ENCODE measurements around the gene FERMT3. TPM values are rescaled to one million over a fixed set of nuclear protein-coding genes. Genes with fewer than 3 reads are reported as not detected.

FERMT3 gene
- total and polyA plus RNA-seq, 4 donors, result 3.4 to 47.2 (median 9.7) TPM

GRCh38 chr11:64233913-64234586 is 27.5 kb downstream of the FERMT3 start, which contains the start of gene VEGFB (continued):
- TF ChIP-seq, protein P1, sequence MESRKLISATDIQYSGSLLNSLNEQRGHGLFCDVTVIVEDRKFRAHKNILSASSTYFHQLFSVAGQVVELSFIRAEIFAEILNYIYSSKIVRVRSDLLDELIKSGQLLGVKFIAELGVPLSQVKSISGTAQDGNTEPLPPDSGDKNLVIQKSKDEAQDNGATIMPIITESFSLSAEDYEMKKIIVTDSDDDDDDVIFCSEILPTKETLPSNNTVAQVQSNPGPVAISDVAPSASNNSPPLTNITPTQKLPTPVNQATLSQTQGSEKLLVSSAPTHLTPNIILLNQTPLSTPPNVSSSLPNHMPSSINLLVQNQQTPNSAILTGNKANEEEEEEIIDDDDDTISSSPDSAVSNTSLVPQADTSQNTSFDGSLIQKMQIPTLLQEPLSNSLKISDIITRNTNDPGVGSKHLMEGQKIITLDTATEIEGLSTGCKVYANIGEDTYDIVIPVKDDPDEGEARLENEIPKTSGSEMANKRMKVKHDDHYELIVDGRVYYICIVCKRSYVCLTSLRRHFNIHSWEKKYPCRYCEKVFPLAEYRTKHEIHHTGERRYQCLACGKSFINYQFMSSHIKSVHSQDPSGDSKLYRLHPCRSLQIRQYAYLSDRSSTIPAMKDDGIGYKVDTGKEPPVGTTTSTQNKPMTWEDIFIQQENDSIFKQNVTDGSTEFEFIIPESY (IDR thresholded peaks at IDR 0.05), result no peak
- TF ChIP-seq REST (IDR thresholded peaks at IDR 0.05) (no peak), NR2F2 (IDR thresholded peaks at IDR 0.05) (no peak)

GRCh38 chr11:64234647-64235379 is 28.3 kb downstream of the FERMT3 start:
- DNase-seq (ENCODE audit: low spot score), result no peak
- WGBS, result 1% methylated on average over 80 of the region's 80 CpGs
- no peaks in the 10 kb centered on the region for H3K36me3 ChIP-seq (ENCODE audit: control insufficient read depth in 4 of 4, insufficient read depth in 3 of 4, low read depth in 1 of 4, low read length in 3 of 4)
- H3K27me3 ChIP-seq (ENCODE audit: control insufficient read depth in 4 of 4, insufficient read depth in 4 of 4, low read length in 3 of 4), result no peaks in the 10 kb centered on the region
- H3K9ac ChIP-seq (ENCODE audit: low read depth in 1 of 2, low read length in 2 of 2), result no peak overlapping the region
- peaks cover 21 to 50% (median 36%) of the 10 kb centered on the region in 4 donors for H3K4me1 ChIP-seq (ENCODE audit: control insufficient read depth in 4 of 4, insufficient read depth in 4 of 4, low read length in 3 of 4)
- H3K4me3 ChIP-seq (ENCODE audit: low read depth in 1 of 3, low read length in 3 of 3), result peak overlapping the region in 2 of 3 donors; percentile 44 to 75
- no peaks in the 10 kb centered on the region for H3K9me3 ChIP-seq (ENCODE audit: control insufficient read depth in 4 of 4, low read length in 3 of 4)
- TF ChIP-seq, protein P1 (IDR thresholded peaks at IDR 0.05), result no peak
- TF ChIP-seq FOXA1 (IDR thresholded peaks at IDR 0.05) (no peak), GABPA (IDR thresholded peaks at IDR 0.05 in 1 of 2, conservative IDR thresholded peaks at IDR 0.05 in 1 of 2) (no peak), HNF4G (IDR thresholded peaks at IDR 0.05) (no peak), HNF4A (conservative IDR thresholded peaks at IDR 0.05) (no peak), REST (IDR thresholded peaks at IDR 0.05) (no peak), RAD21 (IDR thresholded peaks at IDR 0.05) (no peak), SP1 (IDR thresholded peaks at IDR 0.05) (no peak), RXRA (IDR thresholded peaks at IDR 0.05) (no peak), JUND (IDR thresholded peaks at IDR 0.05) (no peak), CTCF (IDR thresholded peaks at IDR 0.05; ENCODE audit: low read depth, low read length, missing input control) (no peak), FOXA2 (IDR thresholded peaks at IDR 0.05) (no peak)
- peak overlapping the region; percentile 62 to 72 for H3K27ac ChIP-seq (ENCODE audit: low read depth in 1 of 2, low read length in 2 of 2)
